HTR-8/SVneo (cell line): ENCODE results near the gene PALM.
A peak's percentile ranks its signal among the peaks of the same experiment; 100 is the strongest.

Source experiments
- DNase-seq: peaks from one replicate; pipeline ENCODE4 v3.0.0; 2011; ENCODE audit warnings: low spot score, mixed read lengths; ENCODE audit not compliant: insufficient read length
- FAIRE-seq: peaks from 2 replicates; lab custom pipeline; 2011; peaks lifted over from hg19 to GRCh38; lab: Jason Lieb, UNC

Gene PALM

DNA sequence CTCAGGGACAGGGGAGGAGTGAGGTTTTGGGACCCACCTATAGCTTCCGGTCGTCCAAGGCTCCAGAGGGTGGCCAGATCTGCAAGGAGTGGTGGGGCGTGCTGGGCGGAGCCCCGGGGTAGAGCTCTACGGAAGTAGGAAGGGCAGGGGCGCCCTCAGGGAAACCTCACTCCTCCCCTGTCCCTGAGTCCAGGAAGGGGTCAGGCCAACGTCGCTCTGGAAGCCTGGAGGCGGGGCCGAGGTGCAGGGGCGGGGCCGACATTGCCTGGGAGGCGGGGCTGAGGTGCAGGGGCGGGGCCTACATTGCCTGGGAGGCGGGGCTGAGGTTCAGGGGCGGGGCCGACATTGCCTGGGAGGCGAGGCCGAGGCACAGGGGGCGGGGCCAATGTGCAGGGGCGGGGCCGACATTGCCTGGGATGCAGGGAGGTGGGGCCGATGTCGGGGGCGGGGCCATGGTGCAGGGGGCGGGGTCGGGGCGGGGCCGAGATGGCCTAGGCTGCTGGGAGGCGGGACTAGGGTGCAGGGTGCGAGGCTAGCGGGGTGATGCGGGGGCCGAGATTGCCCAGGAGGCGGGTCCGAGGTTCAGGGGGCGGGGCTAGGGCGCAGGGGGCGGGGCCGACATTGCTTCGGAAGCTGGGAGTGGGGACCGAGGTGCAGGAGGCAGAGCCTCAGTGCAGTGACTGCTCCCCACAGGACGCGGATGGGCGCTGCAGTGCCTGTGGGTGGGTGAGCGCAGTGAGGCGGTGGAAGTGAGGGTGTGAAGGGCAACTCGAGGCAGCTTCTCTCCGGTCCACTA is 4.9 kb upstream of the PALM start:
- DNase-seq (peak; percentile 24), FAIRE-seq (no peak)

- no peak for FAIRE-seq
- DNase-seq: no peak
These were observed 4.3 kb upstream of the PALM start for GRCh38 chr19:704447-704741.

- FAIRE-seq: no peak
These were observed 645 bp downstream of the PALM start for GRCh38 chr19:709196-709964.

GRCh38 chr19:709965-710571 is 1.3 kb downstream of the PALM start:
- DNase-seq (no peak), FAIRE-seq (no peak)

More at GRCh38 chr19:709196-709964, 645 bp downstream of the PALM start:
- no peak for DNase-seq

DNA sequence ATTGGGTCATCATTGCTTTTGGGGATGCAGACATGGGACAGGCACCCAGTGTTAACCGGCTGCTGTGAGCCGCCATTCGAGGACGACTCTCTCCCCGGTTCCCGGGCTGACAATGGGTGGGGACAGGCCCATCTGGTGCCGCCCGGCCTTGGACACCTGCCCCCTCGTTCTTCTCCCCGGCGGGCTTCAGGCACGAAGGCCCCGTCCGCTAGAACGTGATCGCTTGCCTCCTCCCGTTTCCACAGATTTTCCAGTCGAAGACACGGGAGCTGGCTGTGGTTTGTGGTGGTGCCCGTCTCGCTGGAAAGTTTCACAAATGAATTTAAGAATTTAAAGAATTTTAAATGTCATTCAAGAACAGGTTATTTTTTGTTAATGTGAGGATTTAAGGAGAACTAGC is 2.0 kb downstream of the PALM start:
- DNase-seq (no peak), FAIRE-seq (no peak)

DNA sequence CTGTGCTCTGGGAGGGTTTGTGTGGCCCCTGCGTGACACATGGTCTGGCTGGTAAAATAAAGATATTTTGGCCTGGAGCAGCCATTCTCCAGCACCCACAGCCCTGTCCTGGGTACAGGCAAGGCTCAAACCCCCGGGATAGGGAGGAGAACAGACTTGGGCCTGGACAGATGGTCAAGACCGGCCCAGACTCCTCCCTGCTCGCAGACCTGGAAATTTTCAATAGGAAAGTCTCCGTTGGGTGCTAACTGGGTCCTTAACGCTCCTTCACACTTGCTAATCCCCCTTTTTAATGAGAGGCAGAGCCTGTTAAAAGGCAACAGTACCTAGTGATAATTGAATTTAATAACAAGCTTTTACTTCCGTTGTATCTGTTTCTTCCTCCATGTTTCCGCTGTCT is 2.5 kb downstream of the PALM start:
- DNase-seq (no peak), FAIRE-seq (no peak)

GRCh38 chr19:715347-715746 is 6.6 kb downstream of the PALM start:
- FAIRE-seq: no peak
- DNase-seq: no peak

DNA sequence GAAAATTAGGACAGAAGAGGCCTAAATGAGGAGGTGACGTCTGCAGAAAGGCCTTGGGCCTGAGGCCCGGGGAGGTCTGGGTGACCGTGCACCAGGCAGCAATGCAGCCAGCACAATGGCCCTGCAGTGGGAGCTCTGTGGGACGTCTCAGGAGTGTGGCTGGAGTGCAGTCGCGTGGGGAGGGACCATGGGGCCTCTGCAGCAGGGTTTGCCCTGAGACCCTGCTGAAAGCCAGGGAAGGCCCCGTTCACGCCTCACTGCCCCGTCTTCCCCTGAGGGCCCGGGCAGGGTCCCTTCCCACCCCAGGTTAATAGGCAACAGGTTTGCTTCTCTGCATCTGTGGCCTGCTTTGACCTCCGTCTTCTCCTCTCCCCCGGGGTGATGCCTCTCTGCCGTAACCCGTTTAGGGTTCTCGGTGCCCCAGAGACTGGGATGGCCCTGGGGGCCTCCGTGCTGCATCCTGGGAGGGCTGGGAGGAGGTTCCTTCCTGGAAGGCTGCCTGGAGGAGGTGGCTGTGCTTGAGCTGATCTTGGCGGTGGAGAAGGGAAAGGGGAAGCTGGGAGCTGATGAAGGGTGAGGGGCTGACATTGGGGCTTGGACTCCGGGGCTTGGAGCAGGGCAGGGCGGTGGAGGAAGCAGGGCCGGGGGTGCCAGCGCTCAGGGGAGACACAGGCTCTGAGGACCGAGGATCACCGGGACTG is 9.7 kb downstream of the PALM start:
- DNase-seq (no peak), FAIRE-seq (no peak)

DNA sequence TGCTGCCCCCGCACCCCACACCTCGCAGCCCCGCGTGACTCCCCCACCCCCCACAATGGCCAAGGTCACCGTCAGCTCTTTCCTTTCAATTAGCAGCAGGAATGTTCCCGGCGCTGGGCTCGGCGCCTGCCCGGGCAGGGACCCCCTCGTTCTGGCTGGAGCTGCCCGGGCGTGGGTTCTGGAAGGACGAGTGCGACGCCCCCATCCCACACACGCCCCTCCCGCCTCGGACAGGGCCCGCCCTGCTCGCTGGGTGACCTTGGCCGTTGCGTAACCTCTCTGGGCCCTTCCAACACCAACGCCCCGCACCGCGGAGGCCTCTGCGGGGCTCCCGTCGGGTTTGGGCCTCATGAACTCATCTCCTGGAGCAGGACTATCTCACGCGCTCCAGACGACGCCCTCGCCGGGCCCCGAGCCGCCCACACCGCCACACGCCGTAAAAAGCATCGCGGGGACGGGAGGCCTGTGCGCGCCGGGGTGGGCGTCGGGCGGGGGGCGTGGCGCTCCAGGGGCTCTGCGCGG is 10.3 kb downstream of the PALM start:
- DNase-seq: no peak
- no peak for FAIRE-seq

DNA sequence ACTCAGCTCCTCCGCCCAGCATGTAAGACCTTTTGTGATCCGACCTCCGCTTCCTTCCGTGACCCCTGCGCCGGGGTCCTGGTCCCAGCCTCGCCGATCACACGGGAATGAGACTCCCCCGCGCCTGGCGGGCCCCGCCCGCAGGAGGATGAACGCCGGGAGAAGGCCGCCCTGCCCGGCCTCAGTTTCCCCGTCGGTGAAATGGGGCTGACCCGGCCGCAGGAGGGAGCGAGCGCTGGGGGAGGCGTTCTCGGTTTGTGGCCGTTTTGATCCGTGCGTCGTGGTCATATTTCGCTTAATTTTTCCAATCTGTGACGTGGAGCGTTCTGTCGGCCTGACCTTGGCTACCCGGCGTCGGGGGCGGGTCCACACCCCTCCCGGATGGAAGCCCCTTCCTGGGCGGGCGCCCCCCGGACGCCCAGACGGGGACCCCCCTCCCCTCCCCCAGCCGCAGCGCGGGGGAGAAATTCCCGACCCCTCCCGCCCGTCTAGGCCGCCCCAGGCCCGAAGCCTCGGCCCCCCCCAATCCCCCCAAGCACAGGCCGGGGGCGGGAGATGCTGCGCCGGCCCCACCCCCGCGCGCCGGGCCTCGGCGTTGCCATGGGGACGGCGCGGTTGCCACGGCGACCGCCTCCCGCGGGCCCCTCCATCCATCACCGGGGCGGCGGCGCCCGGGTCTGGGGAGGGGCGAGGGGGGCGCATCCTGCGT is 11.1 kb downstream of the PALM start:
- DNase-seq (no peak), FAIRE-seq (no peak)

DNA sequence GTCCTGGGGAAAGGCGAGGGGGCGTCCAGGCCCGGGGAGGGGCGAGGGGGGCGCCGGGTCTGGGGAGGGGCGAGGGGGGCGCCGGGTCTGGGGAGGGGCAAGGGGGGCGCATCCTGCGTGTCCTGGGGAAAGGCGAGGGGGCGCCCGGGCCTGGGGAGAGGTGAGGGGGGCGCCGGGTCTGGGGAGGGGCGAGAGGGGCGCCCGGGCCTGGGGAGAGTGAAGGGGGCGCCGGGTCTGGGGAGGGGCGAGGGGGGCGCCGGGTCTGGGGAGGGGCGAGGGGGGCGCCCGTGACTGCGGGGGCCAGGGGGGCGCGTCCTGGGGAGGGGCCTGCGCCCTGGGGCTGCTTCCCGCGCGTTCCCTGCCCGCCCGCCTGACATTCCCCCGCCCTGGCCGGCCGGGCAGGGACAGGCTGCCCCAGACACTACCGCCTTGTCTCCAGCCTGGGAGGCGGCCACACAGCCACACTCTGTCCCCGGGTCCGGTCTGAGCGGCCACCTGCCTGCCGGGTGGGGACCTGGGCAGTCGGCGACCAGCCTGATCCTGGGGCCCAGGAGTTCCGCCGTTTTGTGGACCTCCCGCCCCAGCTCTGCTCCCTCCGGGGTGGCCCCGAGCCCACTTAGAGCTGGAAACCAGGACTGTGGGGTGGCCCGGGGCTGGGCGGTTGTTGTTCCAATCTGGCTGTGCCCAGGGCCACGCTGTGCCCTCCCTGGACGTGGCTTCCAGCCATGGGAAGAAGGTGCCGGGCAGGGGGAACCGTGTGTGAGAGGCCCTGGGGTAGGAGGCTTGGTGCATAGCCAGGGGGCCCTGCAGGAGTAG is 11.8 kb downstream of the PALM start:
- DNase-seq (no peak), FAIRE-seq (no peak)

- no peak for DNase-seq
- FAIRE-seq: no peak
These were observed 13.9 kb downstream of the PALM start for GRCh38 chr19:722553-723101.

- DNase-seq (no peak), FAIRE-seq (no peak)
These were observed 14.5 kb downstream of the PALM start for GRCh38 chr19:723247-723646.

DNA sequence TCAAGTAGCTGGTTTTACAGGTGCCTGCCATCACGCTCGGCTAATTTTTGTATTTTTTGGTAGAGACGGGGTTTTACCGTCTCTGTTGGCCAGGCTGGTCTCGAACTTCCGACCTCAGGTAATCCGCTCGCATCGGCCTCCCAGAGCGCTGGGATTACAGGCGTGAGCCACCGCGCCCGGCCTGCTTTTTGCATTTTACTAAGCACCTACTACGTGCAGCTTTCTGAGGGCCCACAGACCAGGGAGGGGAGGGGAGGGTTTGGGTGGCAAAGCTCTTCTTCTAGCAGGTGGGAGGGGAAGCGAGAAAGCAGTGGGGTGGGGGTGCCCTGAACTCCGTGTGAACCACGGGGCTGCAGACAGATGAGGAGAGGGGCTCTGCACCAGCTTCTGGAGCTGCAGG is 15.0 kb downstream of the PALM start:
- no peak for DNase-seq
- no peak for FAIRE-seq

DNA sequence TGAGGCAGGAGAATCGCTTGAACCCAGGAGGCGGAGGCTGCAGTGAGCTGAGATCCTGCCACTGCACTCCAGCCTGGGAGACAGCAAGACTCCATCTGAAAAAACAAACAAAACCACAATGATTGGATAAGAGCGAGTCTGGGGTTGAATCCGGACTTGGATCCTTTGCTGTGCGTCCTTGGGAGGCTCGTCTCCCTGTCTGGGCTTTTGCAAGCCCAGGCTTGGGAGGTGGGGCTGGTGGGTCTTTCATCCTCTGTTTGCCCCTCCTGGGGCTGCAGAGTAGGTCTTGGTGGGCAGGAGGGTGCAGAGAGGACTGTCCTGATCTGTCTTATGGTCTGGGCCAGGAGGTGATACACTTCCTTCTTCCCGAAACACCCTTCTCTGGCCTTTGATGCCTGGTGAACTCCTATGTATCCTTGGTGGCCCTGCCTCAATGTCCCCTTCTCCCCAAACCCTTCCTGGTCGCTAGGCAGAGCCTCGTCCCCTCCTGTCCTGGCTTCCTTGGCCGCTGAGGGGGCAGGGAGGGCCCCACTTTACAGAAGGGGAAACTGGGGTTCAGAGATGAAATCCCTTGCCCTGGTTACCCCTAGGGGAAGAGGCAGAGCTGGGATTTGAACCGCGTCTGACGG is 16.8 kb downstream of the PALM start:
- no peak for DNase-seq
- no peak for FAIRE-seq

DNA sequence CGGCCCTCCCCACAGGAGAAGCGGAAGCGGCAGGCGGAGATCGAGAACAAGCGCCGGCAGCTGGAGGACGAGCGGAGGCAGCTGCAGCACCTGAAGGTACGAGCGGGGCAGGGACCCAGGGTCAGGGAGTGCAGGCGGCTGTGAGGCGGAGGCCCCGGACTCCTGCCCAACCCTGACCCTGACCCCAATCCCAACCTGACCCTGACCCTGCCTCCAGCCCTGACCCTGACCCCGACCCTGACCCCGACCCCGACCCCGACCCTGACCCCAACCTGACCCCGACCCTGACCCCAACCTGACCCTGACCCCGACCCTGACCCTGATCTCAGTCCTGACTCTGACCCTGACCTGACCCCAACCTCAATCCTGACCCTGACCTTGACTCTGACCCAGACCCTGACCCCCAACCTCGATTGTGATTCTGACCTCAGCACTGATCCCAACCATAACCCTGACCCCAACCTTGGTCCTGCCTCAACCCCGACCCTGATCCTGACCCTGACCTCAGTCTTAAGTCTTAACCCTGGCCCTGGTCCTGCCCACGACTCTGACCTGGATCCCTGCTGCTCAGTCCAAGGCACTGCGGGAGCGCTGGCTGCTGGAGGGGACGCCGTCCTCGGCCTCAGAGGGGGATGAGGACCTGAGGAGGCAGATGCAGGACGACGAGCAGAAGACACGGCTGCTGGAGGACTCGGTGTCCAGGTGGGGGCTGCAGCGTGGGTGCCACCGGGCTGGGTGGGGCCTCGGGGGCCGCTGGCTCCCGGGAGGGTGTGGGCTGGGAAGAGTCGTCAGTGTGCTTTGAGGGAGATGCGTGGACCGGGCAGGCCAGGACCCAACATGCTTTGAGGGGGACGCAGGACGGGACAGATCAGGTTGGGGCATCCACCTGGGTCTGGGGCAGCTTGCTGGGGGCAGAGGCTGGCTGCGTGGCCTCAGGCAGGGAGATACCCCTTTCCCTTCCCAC is 18.5 kb downstream of the PALM start:
- FAIRE-seq: no peak
- no peak for DNase-seq

- DNase-seq (no peak), FAIRE-seq (no peak)
These were observed 19.3 kb downstream of the PALM start for GRCh38 chr19:728011-728410.
